Umbilical cord (tissue), 2 donors: ENCODE results near the gene FAHD1. TPM values are rescaled to one million over a fixed set of nuclear protein-coding genes. Genes with fewer than 3 reads are reported as not detected.
"Not testable (repeated sequence)": the region's sequence is repeated elsewhere in the genome, so short reads cannot be mapped to it uniquely, and the experiment has no call there.

Experiments
- DNase-seq: peaks from one replicate; pipeline ENCODE4 v3.0.0-alpha.2; 2015; ENCODE audit warnings: low spot score
- total RNA-seq: library from RNA; depleted of rRNA; stranded (reverse); fragments of >200 nt; gene quantifications from one replicate; pipeline ENCODE4 v1.2.3, GENCODE V29; 2014; ENCODE audit warnings: low replicate concordance; ENCODE audit not compliant: insufficient read depth

FAHD1 gene
- total RNA-seq, 1 donor from 2014 or later, result 36.1 TPM

- DNase-seq, result no peak
Observed at GRCh38 chr16:1846416-1846815, 19.4 kb downstream of the FAHD1 start.

GRCh38 chr16:1850981-1851380 lies 24.0 kb downstream of the FAHD1 start:
- no peak for DNase-seq

GRCh38 chr16:1851793-1852192 lies 24.8 kb downstream of the FAHD1 start:
- DNase-seq, result no peak

DNA sequence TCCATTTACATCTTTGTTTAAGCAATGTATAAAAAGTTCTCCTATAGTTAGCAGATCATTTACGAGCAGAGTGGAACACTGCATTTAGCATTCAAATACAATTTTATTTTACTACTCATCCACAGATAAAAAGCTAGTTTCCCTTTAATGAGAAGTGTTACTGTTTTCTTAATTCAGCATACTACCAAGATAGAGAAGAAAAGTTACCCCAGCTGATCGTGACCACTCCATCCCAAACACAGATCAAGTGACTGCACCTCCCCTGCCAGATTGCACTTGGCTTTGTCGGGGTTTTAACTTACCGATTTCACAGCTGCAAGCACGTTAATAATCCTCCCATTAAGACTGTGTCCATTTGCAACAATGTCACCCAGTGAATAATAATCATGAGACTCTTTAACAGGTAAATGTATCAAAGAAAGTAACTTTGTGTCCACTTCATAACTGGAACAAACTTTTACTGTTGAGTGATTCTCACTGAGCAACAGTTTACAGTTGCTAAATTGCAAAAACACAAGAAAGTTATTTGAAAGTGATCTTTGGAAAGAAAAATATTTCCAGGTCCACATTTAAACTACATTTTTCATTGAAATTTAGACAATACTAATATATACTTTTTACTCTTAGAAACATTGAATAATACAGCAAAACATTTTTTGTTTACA lies 30.6 kb downstream of the FAHD1 start:
- DNase-seq, result no peak

DNA sequence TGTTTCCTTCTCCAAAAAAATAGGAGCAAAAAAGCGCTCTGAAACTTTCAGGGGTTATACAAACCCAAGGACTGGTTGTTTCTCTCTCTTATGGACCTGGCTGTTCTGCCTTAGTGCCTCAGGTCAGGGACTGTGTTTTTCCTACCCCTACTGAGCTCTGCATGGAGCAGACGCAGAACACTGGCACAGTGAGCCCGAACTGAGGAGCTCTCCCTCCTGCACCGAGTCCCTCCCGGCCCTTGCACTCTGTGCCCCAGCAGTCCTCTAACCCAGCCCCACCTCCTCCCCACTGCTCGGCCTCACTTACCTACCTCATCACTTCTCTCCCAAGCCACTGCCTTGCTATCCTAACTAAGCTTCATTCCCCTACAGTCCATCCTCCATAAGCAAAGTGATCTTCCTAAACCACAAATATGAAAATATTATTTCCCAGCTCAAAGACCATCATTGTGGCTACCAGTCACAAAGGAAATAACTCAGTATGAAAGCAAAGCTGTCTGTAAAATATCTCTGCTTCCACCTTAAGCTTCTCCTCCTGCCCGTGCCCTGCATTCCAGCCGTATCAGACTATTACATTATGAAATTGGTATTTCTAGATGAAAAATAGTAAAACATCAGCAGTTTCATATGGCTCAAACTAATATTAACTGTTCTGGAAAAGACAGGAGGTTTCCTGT lies 31.3 kb downstream of the FAHD1 start:
- peak; percentile 22 for DNase-seq

- DNase-seq, result no peak
Observed at GRCh38 chr16:1859650-1860049, 32.6 kb downstream of the FAHD1 start.

DNA sequence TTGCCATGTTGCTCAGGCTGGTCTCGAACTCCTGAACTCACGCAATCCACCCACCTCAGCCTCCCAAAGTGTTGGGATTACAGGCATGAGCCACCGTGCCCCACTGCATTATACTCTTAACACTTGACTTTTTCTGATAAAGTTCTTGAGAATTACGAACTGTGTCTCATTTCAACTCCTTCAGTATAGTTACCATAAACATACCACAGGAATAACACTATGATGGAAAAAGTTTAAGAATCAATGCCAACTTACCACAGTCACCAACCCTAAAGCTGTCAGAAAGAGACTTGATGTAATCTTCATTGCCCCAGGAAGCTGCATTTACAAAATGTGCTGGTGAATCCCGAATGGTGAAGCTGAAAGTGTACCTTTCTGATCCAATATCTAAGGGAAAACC lies 34.7 kb downstream of the FAHD1 start:
- no peak for DNase-seq

GRCh38 chr16:1862394-1862793 lies 35.4 kb downstream of the FAHD1 start:
- DNase-seq, result no peak

DNA sequence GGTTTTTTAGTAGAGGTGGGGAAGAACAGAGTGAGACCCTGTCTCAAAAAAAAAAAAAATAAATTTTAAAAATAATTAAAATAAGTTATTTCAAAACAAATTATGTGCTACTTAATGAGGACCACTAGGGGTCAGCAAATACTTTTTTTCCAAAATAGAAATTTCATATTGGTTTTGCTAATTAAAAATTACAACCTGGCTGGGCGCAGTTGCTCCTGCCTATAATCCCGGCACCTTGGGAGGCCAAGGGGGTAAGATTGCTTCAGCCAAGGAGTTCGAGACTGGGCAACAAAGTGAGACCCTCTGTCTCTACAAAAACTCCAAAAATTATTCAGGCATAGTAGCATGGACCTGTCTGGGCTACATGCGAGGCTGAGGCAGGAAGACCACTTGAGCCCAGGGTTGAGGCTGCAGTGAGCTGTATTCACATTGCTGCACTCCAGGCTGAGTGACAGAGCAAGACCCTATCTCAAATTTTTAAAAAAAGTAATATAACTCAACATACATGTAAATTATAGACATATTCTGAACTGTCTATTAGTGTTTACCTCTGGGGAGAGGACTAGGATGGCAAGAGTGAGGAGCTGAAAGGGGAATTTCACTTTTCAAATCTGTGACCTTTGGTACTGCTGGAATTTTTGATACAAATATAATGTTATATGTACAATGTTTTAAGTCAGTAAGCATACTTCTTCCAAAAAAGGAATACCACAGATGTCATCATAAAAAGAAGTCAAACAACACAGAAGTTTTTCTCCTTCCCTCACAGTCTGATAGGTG lies 36.9 kb downstream of the FAHD1 start:
- peak; percentile 33 for DNase-seq

DNA sequence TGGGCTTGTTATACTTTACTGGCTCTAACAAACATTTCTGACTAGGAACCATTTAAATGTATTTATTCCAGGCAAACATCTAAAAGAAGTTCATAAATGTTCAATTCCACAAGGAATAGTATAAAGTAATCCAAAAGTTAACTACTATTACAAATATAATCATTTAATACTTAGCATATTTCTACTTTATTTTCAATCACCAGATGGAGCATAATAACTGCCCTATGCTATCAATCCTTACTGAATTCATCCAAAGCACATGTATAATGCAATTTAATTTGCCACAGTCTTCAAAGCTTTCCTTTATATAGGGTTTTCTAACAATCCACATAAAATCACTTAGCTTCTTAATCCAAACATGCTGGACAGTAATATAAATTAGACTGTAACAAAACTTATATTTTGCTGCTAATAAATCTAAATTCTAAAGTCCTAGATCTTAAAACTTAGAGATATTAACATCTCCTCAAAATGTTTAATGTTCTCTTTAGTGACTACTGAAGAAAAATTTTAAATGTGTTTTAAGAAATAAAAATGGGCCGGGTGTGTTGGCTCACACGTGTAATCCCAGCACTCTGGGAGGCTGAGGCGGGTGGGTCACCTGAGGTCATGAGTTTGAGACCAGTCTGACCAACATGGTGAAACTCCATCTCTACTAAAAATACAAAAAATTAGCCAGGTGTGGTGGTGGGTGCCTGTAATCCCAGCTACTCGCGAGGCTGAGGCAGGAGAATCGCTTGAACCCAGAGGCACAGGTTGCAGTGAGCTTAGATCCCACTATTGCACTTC lies 39.1 kb downstream of the FAHD1 start:
- no peak for DNase-seq

DNA sequence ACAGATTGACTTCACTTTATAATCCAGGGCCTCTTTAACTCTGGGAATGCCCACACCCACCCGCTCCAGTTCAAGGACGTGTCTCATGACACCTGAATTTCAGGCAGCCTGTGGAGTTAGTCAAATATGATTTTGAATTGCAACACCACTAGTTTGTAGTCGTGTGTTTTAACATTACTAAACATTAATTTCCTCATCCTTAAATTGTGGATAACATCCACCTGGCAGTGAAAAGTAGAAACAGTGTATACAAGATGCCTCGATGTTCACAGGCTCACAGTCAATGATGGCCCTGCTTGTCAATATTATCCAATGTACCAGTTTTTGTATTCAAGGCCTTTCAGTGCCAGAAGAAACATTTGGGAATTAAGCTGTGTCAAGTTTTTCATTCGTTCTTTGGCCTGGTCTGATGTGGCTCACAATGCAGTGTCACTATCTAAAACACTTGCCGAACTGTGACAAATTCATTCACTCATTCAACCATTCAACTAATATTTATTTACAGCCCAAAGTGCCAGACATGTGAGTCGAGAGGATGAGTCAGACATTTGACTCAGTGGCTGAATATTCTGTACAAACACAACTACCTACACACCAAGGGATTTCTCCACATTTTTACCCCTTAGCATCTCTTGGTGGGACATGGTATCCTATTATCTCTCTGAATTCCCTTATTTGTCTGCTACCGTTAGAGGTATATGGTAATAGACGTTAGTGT lies 43.5 kb downstream of the FAHD1 start:
- no peak for DNase-seq

GRCh38 chr16:1871974-1872635 lies 45.1 kb downstream of the FAHD1 start, which contains the start of gene MEIOB:
MEIOB (minus strand) TSS chr16:1872164; CDS start chr16:1868175, 3,989 bp downstream.
- no peak for DNase-seq

DNA sequence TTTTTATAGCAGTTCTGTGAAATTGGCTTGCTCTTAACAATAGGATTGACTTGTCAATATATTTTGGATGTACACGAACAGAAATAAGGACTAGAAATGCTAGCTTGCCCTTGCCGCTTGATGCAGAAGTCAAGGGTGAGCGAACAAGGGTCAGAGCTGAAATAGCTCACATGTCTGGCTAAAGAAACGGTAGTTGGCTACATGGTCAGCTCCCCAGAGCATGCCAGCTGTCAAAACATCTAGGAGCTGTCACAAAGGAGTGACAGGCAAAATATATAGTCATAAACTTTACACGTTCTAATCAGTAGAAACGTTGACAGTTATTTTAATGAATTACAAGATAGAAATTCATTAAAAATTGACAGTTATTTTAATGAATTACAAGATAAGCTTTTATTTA lies 47.8 kb downstream of the FAHD1 start:
- no peak for DNase-seq

DNA sequence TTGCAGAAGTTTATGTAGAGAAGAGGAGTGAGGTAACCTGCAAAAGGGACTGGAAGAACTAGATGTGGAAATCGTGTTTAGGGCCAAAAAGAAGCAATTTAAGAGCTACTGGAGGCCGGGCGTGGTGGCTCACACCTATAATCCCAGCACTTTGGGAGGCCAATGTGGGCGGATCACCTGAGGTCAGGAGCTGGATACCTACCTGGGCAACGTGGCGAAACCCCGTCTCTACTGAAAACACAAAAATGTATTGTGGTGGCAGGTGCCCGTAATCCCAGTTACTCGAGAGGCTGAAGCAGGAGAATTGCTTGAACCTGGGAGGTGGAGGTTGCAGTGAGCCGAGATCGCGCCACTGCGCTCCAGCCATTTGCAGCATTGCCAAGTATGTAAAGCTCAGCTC lies 49.1 kb downstream of the FAHD1 start:
- not testable (repeated sequence) for DNase-seq

GRCh38 chr16:1876468-1876867 lies 49.5 kb downstream of the FAHD1 start:
- no peak for DNase-seq

DNA sequence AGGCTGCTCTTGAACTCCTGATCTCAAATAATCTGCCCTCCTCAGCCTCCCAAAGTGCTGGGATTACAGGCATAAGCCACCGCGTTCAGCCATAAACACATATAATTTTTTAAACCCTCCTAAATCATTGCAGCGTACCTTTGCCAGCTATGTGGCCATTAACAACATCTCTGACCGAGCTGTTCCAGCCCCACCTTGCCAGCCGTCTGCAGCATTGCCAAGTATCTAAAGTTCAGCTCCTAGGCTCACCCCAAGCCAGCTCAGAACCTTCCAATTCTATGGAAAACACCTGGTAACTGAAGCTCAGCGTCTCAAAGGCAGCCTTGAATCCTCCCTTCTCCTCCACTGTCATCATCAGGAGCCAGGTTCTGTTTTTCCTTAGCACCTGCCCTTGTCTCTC lies 50.1 kb downstream of the FAHD1 start:
- no peak for DNase-seq

GRCh38 chr16:1877804-1878203 lies 50.8 kb downstream of the FAHD1 start:
- no peak for DNase-seq

DNA sequence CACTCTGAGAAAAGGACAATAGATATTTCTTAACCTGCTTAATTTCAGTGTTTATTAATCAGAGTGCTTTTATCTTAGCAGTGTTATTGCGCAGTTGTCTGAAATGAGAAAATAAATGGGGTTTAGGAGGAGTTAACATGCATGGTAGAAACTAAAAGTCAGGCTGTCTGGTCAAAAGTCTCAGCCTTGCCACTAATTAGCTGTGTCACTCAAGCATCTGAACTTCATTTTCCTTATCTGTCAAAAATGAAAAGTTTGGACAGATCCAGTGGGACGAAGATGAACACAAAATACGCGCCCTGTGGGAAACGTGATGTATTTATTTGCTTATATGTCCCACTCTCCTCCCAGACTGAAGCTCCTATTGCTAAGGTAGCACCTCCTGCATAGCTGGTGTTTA lies 51.2 kb downstream of the FAHD1 start:
- no peak for DNase-seq
